ENCODE measurements around the gene ABHD8. TPM values are rescaled to one million over a fixed set of nuclear protein-coding genes. Genes with fewer than 3 reads are reported as not detected.

ABHD8 gene
- total and polyA plus RNA-seq, 2 of the 13 experiments (the other 11 are each of a cell fraction or from before 2014, with no cell fraction given) = 6.3 to 7.2 TPM

DNA sequence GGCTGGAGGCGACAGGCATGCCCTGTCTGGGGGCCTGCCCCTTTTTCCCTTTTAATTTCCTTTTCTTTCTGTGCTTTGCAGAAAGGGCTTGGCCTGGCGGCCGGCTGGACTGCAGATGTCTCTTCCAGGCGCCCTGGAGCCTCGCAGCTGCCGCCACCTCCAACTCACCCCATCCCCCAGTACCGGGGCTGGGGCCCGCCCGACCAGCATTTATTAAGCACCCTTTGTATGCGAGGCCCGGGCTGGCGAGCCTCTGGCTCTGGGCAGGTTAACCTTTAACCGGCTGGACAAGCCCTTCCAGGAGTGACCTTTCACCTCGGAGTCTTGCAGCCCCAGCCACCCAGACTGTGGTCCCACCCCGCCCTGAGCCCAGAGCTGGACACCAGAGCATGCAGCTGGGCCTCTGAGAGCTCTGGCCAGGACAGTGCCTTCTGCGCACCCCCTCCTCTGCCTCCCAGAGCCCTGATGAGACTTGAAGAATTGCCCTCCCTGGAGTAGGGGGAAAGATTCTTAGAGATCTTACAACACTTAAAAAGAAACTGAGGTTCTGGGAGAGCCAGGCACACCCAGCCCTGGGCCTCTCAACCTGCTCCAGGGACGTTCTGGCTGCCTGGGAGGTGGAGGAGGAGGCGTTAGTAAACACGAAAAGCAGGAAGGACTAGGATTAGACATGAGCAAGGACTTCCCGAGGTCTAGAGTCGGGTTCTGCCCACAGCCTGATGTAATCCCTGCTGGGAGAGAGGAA is 56.4 kb downstream of the ABHD8 start (continued):
- TF ChIP-seq DR1 (CRISPR knock-in tag; IDR thresholded peaks at IDR 0.05) (no peak), SATB2 (CRISPR knock-in tag; IDR thresholded peaks at IDR 0.05) (no peak), TBX2 (CRISPR knock-in tag; IDR thresholded peaks at IDR 0.05; ENCODE audit: borderline replicate concordance) (no peak; the same call in 1 of the 2 replicates), TBX3 (IDR thresholded peaks at IDR 0.05; ENCODE audit: borderline replicate concordance) (no peak), ZNF501 (CRISPR knock-in tag; IDR thresholded peaks at IDR 0.05) (peak; percentile 65), ZNF446 (CRISPR knock-in tag; IDR thresholded peaks at IDR 0.05) (no peak), SMAD1 (CRISPR knock-in tag; IDR thresholded peaks at IDR 0.05; ENCODE audit: borderline replicate concordance, low read depth) (peak; percentile 31; the same call in 1 of the 2 replicates), ZBTB8A (CRISPR knock-in tag; IDR thresholded peaks at IDR 0.05; ENCODE audit: borderline replicate concordance, low read depth) (no peak), ZMYM2 (CRISPR knock-in tag; IDR thresholded peaks at IDR 0.05) (0 out of 2 replicates have a peak, but pooled peaks have one; percentile 58), ADNP (CRISPR knock-in tag; IDR thresholded peaks at IDR 0.05) (peak; percentile 97), PTBP1 (IDR thresholded peaks at IDR 0.05; ENCODE audit: low read depth, low read length, poor library complexity, severe bottlenecking) (no peak), HDAC2 (CRISPR knock-in tag; IDR thresholded peaks at IDR 0.05) (peak; percentile 85), RARA (CRISPR knock-in tag; IDR thresholded peaks at IDR 0.05) (peak; percentile 38; the same call in 1 of the 2 replicates), SP1 (IDR thresholded peaks at IDR 0.05) (no peak), SP1 (CRISPR knock-in tag; IDR thresholded peaks at IDR 0.05) (no peak), ZNF367 (CRISPR knock-in tag; IDR thresholded peaks at IDR 0.05; ENCODE audit: borderline replicate concordance) (no peak), SMAD9 (CRISPR knock-in tag; IDR thresholded peaks at IDR 0.05) (no peak), MED1 (CRISPR knock-in tag; IDR thresholded peaks at IDR 0.05) (peak; percentile 49; the same call in 1 of the 2 replicates), MBD4 (IDR thresholded peaks at IDR 0.05; ENCODE audit: borderline replicate concordance, low read length) (no peak)
- TF ChIP-seq, protein P1, sequence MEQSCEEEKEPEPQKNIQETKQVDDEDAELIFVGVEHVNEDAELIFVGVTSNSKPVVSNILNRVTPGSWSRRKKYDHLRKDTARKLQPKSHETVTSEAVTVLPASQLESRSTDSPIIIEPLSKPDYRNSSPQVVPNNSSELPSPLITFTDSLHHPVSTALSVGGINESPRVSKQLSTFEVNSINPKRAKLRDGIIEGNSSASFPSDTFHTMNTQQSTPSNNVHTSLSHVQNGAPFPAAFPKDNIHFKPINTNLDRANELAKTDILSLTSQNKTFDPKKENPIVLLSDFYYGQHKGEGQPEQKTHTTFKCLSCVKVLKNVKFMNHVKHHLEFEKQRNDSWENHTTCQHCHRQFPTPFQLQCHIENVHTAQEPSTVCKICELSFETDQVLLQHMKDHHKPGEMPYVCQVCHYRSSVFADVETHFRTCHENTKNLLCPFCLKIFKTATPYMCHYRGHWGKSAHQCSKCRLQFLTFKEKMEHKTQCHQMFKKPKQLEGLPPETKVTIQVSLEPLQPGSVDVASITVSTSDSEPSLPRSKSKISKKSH (CRISPR knock-in tag; IDR thresholded peaks at IDR 0.05; ENCODE audit: borderline replicate concordance) = no peak; the same call in 1 of the 2 replicates
- TF ChIP-seq, protein P2, sequence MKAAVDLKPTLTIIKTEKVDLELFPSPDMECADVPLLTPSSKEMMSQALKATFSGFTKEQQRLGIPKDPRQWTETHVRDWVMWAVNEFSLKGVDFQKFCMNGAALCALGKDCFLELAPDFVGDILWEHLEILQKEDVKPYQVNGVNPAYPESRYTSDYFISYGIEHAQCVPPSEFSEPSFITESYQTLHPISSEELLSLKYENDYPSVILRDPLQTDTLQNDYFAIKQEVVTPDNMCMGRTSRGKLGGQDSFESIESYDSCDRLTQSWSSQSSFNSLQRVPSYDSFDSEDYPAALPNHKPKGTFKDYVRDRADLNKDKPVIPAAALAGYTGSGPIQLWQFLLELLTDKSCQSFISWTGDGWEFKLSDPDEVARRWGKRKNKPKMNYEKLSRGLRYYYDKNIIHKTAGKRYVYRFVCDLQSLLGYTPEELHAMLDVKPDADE (CRISPR knock-in tag; IDR thresholded peaks at IDR 0.05) = no peak
- TF ChIP-seq, protein P3, sequence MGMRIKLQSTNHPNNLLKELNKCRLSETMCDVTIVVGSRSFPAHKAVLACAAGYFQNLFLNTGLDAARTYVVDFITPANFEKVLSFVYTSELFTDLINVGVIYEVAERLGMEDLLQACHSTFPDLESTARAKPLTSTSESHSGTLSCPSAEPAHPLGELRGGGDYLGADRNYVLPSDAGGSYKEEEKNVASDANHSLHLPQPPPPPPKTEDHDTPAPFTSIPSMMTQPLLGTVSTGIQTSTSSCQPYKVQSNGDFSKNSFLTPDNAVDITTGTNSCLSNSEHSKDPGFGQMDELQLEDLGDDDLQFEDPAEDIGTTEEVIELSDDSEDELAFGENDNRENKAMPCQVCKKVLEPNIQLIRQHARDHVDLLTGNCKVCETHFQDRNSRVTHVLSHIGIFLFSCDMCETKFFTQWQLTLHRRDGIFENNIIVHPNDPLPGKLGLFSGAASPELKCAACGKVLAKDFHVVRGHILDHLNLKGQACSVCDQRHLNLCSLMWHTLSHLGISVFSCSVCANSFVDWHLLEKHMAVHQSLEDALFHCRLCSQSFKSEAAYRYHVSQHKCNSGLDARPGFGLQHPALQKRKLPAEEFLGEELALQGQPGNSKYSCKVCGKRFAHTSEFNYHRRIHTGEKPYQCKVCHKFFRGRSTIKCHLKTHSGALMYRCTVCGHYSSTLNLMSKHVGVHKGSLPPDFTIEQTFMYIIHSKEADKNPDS (CRISPR knock-in tag; IDR thresholded peaks at IDR 0.05) = no peak
- TF ChIP-seq, protein P4, sequence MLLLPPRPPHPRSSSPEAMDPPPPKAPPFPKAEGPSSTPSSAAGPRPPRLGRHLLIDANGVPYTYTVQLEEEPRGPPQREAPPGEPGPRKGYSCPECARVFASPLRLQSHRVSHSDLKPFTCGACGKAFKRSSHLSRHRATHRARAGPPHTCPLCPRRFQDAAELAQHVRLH (CRISPR knock-in tag; IDR thresholded peaks at IDR 0.05; ENCODE audit: borderline replicate concordance, low read depth) = 0 out of 2 replicates have a peak, but pooled peaks have one; percentile 11
- TF ChIP-seq, protein P5, sequence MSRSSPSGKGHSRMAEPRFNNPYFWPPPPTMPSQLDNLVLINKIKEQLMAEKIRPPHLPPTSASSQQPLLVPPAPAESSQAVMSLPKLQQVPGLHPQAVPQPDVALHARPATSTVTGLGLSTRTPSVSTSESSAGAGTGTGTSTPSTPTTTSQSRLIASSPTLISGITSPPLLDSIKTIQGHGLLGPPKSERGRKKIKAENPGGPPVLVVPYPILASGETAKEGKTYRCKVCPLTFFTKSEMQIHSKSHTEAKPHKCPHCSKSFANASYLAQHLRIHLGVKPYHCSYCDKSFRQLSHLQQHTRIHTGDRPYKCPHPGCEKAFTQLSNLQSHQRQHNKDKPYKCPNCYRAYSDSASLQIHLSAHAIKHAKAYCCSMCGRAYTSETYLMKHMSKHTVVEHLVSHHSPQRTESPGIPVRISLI (CRISPR knock-in tag; IDR thresholded peaks at IDR 0.05; ENCODE audit: borderline replicate concordance) = no peak
